ENCODE measurements around the gene SCN4A.
"Not testable (repeated sequence)": the region's sequence is repeated elsewhere in the genome, so short reads cannot be mapped to it uniquely, and the experiment has no call there.

GRCh38 chr17:63982641-63983040, 9.9 kb upstream of the SCN4A start:
- TF ChIP-seq CTCF (IDR thresholded peaks at IDR 0.05; ENCODE audit: insufficient read depth, low read depth, low read length); EZH2 (IDR thresholded peaks at IDR 0.05; ENCODE audit: insufficient read depth, low read length): not testable (repeated sequence)

Measured in astrocyte (in vitro differentiated cells and primary cell).